Chondrocyte (in vitro differentiated cells): ENCODE measurements around the gene TCEAL1. TPM values are rescaled to one million over a fixed set of nuclear protein-coding genes. Genes with fewer than 3 reads are reported as not detected.
A peak's percentile ranks its signal among the peaks of the same experiment; 100 is the strongest.

Experiments used
- DNase-seq: peaks from one replicate; pipeline ENCODE4 v3.0.0; 2021; ENCODE audit warnings: mixed read lengths, low spot score
- H3K27ac Mint-ChIP-seq: one replicate; pipeline ENCODE4 v1.8.0; 2021; ENCODE audit warnings: mild to moderate bottlenecking, moderate library complexity, mixed read lengths; ENCODE audit not compliant: unreplicated experiment
- H3K27me3 Mint-ChIP-seq: 2 replicates; pipeline ENCODE4 v1.8.0; 2021; ENCODE audit warnings: low read depth, mixed read lengths
- H3K36me3 Mint-ChIP-seq: 2 replicates; pipeline ENCODE4 v1.8.0; 2021; ENCODE audit warnings: low read depth, mixed read lengths
- H3K4me1 Mint-ChIP-seq: 2 replicates; pipeline ENCODE4 v1.8.0; 2021; ENCODE audit warnings: low read depth, mild to moderate bottlenecking, mixed read lengths
- H3K4me3 Mint-ChIP-seq: one replicate; pipeline ENCODE4 v1.8.0; 2021; ENCODE audit warnings: mild to moderate bottlenecking, moderate library complexity, mixed read lengths; ENCODE audit not compliant: unreplicated experiment
- H3K9me3 Mint-ChIP-seq: 2 replicates; pipeline ENCODE4 v1.8.0; 2021; ENCODE audit warnings: low read depth, mixed read lengths
- CTCF ChIP-seq: fragments of 200-600 bp; sonication (generic); IDR thresholded peaks from 2 replicates; pipeline ENCODE4 v1.5.0; 2021; ENCODE audit warnings: antibody characterized with exemption, mild to moderate bottlenecking, moderate library complexity
- total RNA-seq: library from RNA; stranded (reverse); gene quantifications from 3 replicates; pipeline ENCODE4 v1.2.1, GENCODE V29; 2021

The TCEAL1 gene
- total RNA-seq, 1 donor from 2014 or later = 27.7 TPM

- Mint-ChIP-seq H3K4me1 (peaks cover 22% of the 10 kb centered on the region), H3K4me3 (no peak overlapping the region), H3K27me3 (no peaks in the 10 kb centered on the region), H3K36me3 (no peaks in the 10 kb centered on the region), H3K9me3 (peaks cover 5% of the 10 kb centered on the region), H3K27ac (peak overlapping the region; percentile 63)
- no peak for DNase-seq
- TF ChIP-seq CTCF = no peak
Measured at GRCh38 chrX:103615781-103616371, 12.9 kb upstream of the TCEAL1 start.

DNA sequence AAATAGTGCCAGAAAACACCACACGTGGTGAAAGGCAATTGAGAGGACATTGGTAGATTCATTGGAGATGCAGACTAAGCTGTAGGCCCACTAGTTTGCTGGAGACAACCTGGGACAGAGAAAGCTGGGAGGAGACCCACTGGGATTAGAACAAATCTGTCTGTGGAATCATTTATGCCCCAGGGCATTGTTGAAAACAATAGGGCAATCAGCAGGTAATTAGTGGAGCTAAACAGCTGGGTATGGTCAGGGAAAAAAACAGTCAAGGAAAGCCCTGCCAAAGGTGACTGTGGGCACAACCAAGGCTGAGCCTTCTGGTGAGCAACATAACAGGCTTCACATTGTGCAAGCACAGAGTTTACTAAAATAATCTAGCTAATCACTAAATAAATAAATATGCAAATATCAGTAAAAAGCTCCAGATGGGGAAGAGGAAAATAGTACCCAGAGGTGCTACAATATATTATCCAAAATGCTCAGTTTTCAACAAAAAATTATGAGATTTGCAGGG, 12.0 kb upstream of the TCEAL1 start:
- no peaks in the 10 kb centered on the region for H3K36me3 Mint-ChIP-seq
- DNase-seq = no peak
- no peak for TF ChIP-seq CTCF
- H3K4me3 Mint-ChIP-seq = no peak overlapping the region
- H3K4me1 Mint-ChIP-seq = peaks cover 22% of the 10 kb centered on the region
- no peaks in the 10 kb centered on the region for H3K27me3 Mint-ChIP-seq
- no peak overlapping the region for H3K27ac Mint-ChIP-seq
- peaks cover 5% of the 10 kb centered on the region for H3K9me3 Mint-ChIP-seq

DNA sequence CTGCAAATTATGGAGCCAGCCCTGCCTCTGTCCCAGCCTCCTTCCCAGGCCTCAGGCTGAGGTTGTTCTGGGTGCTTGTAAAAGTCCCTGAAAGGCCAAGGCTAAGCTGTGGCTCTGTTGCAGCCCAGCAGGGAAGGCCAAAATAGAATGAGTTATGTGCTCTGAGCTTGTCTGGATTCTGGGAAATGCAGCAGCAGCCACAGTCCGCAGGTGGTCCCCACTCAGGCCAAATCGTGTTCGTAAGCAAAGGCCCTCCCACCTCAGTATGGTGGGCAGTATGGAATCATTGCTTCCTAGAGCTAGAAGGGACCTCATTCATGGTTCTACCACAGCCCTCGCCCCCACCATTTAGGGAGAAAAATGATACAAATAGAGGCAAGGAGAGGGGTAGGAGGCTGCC, 4.7 kb upstream of the TCEAL1 start:
- Mint-ChIP-seq H3K27ac (no peak overlapping the region), H3K4me1 (peaks cover 14% of the 10 kb centered on the region), H3K36me3 (no peaks in the 10 kb centered on the region), H3K4me3 (no peak overlapping the region), H3K9me3 (no peaks in the 10 kb centered on the region), H3K27me3 (no peaks in the 10 kb centered on the region)
- TF ChIP-seq CTCF = no peak
- no peak for DNase-seq

GRCh38 chrX:103626855-103627254, 1.9 kb upstream of the TCEAL1 start:
- H3K4me3 Mint-ChIP-seq = no peak overlapping the region
- no peak for DNase-seq
- no peak overlapping the region for H3K27ac Mint-ChIP-seq

More at GRCh38 chrX:103626855-103627254, 1.9 kb upstream of the TCEAL1 start:
- Mint-ChIP-seq H3K4me1 (peaks cover 19% of the 10 kb centered on the region), H3K36me3 (peaks cover 1% of the 10 kb centered on the region), H3K27me3 (no peaks in the 10 kb centered on the region), H3K9me3 (no peaks in the 10 kb centered on the region)
- TF ChIP-seq CTCF = no peak
